A549 treated with AZD2906 at 1 μM for 4 hours (cell line): ENCODE measurements around the gene PADI1. TPM values are rescaled to one million over a fixed set of nuclear protein-coding genes. Genes with fewer than 3 reads are reported as not detected.

ENCODE experiments used
- total RNA-seq: library from RNA; stranded (reverse); fragments of 200-300 nt; extraction: Qiagen RNA extraction; gene quantifications from 5 replicates; pipeline ENCODE4 v1.2.3, GENCODE V29; 2022

The PADI1 gene, protein sequence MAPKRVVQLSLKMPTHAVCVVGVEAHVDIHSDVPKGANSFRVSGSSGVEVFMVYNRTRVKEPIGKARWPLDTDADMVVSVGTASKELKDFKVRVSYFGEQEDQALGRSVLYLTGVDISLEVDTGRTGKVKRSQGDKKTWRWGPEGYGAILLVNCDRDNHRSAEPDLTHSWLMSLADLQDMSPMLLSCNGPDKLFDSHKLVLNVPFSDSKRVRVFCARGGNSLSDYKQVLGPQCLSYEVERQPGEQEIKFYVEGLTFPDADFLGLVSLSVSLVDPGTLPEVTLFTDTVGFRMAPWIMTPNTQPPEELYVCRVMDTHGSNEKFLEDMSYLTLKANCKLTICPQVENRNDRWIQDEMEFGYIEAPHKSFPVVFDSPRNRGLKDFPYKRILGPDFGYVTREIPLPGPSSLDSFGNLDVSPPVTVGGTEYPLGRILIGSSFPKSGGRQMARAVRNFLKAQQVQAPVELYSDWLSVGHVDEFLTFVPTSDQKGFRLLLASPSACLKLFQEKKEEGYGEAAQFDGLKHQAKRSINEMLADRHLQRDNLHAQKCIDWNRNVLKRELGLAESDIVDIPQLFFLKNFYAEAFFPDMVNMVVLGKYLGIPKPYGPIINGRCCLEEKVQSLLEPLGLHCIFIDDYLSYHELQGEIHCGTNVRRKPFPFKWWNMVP
- total RNA-seq = 1.0 to 1.4 TPM (median 1.1 TPM) in 5 replicates

DNA sequence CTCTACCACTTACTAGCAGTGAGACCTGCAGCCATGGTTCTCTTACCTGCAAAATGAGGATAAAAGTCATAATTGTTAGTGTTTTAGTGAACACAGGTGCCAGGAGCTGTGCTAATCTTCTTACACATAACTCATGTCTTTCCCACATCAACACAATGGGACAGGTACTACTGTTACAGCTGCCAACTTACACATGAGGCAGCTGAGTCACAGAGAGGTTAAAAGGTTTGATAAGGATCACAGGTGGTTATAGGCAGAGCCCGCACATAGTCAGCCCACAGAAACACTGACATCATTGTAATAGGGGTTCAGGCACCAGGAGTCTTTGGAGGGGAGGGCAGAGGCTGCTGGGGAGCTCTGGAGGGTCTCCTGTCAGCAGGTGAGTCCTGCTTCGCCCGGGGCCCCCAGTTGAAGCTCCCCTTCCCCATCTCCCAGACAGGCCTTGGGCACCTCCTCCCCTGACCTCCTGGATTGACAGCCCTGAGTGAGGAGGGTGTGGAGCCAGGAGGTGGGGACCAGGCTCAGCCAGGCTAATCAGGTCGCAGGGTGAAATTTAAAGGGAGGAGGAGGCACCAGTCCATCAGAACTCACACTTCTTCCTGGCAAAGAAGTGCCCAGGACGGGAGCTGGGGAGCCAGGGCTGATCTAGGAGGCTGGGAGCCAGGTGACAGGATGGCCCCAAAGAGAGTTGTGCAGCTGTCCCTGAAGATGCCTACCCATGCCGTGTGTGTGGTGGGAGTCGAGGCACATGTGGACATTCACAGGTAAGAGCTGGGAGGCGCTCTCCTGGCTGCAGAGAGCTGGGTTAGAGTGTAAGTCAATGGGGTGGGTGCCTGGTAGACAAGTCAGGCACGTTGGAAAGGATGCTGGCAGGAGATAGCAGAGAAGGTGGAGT lies at the start of gene PADI1:
Gene PADI1 (plus strand): TSS at position 583 of the 895 bp plus-strand sequence. CDS start 90 bp downstream, at position 673.

DNA sequence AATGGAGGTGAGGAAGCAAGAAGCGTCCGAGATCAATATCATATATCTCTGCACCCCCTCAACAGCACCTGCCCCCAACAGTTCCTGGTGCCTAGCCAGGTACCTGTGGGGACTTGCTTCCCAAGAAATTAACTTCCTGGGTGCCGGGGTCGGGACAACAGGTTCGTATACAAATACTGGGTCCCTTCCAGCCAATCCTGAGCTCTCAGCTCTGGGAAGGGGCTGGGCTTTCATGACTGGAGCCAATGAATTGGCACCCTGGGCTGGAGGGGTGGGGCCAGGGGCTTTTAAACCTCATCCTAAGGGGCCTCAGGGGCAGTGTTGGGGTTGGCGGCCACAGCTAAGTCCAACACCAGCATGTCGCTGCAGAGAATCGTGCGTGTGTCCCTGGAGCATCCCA lies 43.9 kb downstream of the PADI1 start, which contains the start of gene PADI3:
Gene PADI3 (plus strand): TSS at position 318 of the 400 bp plus-strand sequence. CDS start 40 bp downstream, at position 358.

Other genes starting within 250 kb of the PADI1 start
- 0.85 to 1.4 TPM (median 0.93 TPM) in 5 replicates for gene MFAP2, start 224.5 kb upstream of the PADI1 start, total RNA-seq
- 25.3 to 30.5 TPM (median 28.1 TPM) in 5 replicates for gene ATP13A2, start 193.2 kb upstream of the PADI1 start, total RNA-seq
- 98.7 to 108 TPM (median 102 TPM) in 5 replicates for gene SDHB, start 151.1 kb upstream of the PADI1 start, total RNA-seq
- gene PADI2, start 85.7 kb upstream of the PADI1 start, total RNA-seq = 0.84 to 1.2 TPM (median 0.98 TPM) in 5 replicates
- 0.71 to 1.0 TPM (median 0.84 TPM) in 5 replicates for gene PADI3, start 44.0 kb downstream of the PADI1 start, total RNA-seq
- gene PADI4, start 103.1 kb downstream of the PADI1 start, total RNA-seq = not detected in 5 replicates
- gene PADI6, start 167.1 kb downstream of the PADI1 start, total RNA-seq = not detected in 5 replicates
- gene RCC2, start 234.5 kb downstream of the PADI1 start, total RNA-seq = 49.4 to 53.9 TPM (median 51.3 TPM) in 5 replicates